IPS DF 6.9 (cell line): ENCODE data around the gene OR6C2.
"Not testable (repeated sequence)": the region's sequence is repeated elsewhere in the genome, so short reads cannot be mapped to it uniquely, and the experiment has no call there.

Experiments
- DNase-seq: peaks from one replicate; pipeline ENCODE4 v3.0.0-alpha.2; 2013; ENCODE audit warnings: low read depth, low spot score
- H3K27ac ChIP-seq: one replicate; pipeline ENCODE4 v1.5.1; 2013; ENCODE audit warnings: low read length, control low read depth
- H3K27me3 ChIP-seq: 2 replicates; pipeline ENCODE4 v1.6.1; 2013; ENCODE audit warnings: mild to moderate bottlenecking, low read length; ENCODE audit not compliant: control insufficient read depth, insufficient read depth
- H3K36me3 ChIP-seq: 2 replicates; pipeline ENCODE4 v1.6.1; 2013; ENCODE audit warnings: low read length; ENCODE audit not compliant: control insufficient read depth, insufficient read depth
- H3K4me1 ChIP-seq: 2 replicates; pipeline ENCODE4 v1.6.1; 2013; ENCODE audit warnings: low read length; ENCODE audit not compliant: control insufficient read depth, insufficient read depth
- H3K4me3 ChIP-seq: 2 replicates; pipeline ENCODE4 v1.5.1; 2013; ENCODE audit warnings: mild to moderate bottlenecking, low read length
- H3K9me3 ChIP-seq: 2 replicates; pipeline ENCODE4 v1.6.1; 2013; ENCODE audit warnings: low read length, inconsistent platforms; ENCODE audit not compliant: control insufficient read depth, insufficient read depth
- WGBS: extraction: QIAGEN DNeasy Blood & Tissue Kit; methylation state at CpG from one replicate; pipeline ENCODE4 v1.1.7; 2013; ENCODE audit warnings: mixed read lengths, missing lambda C conversion rate; ENCODE audit not compliant: insufficient read length, insufficient coverage; 5-methylcytosine and 5-hydroxymethylcytosine counted together

Gene OR6C2

GRCh38 chr12:55420307-55420962, 23.4 kb upstream of the OR6C2 start:
- no CpG with 5 or more reads among the region's 2 CpGs for whole genome bisulfite sequencing
- no peak for DNase-seq
- 0 out of 2 replicates have a peak, but pooled peaks cover 2% of the 10 kb centered on the region for H3K4me1 ChIP-seq

GRCh38 chr12:55425954-55426353, 17.9 kb upstream of the OR6C2 start, which contains the start of gene OR6C76:
TSS of gene OR6C76 (plus strand) at chr12:55426254. CDS start at chr12:55426254, 0 bp downstream.
- Histone ChIP-seq H3K27me3 (no peaks in the 10 kb centered on the region), H3K27ac (no peak within 1 kb of the TSS), H3K4me3 (no peak within 1 kb of the TSS), H3K9me3 (no peaks in the 10 kb centered on the region), H3K4me1 (no peaks in the 10 kb centered on the region), H3K36me3 (no peaks in the 10 kb centered on the region)
- DNase-seq, result no peak
- no CpG with 5 or more reads among the region's 4 CpGs for WGBS

More at GRCh38 chr12:55420307-55420962, 23.4 kb upstream of the OR6C2 start:
- Histone ChIP-seq H3K27ac (no peak overlapping the region), H3K9me3 (no peaks in the 10 kb centered on the region), H3K4me3 (no peak overlapping the region), H3K36me3 (no peaks in the 10 kb centered on the region), H3K27me3 (no peaks in the 10 kb centered on the region)

GRCh38 chr12:55428331-55429243, 15.3 kb upstream of the OR6C2 start:
- no peaks in the 10 kb centered on the region for H3K4me1 ChIP-seq

GRCh38 chr12:55441233-55441632, 2.6 kb upstream of the OR6C2 start:
- H3K27me3 ChIP-seq, H3K27ac ChIP-seq, H3K4me1 ChIP-seq, DNase-seq, H3K9me3 ChIP-seq, H3K36me3 ChIP-seq, H3K4me3 ChIP-seq: not testable (repeated sequence)
- WGBS, result no CpG with 5 or more reads among the region's 5 CpGs

More at GRCh38 chr12:55428331-55429243, 15.3 kb upstream of the OR6C2 start:
- no peaks in the 10 kb centered on the region for H3K36me3 ChIP-seq
- no peak for DNase-seq
- no peak overlapping the region for H3K4me3 ChIP-seq
- whole genome bisulfite sequencing, result no CpG with 5 or more reads among the region's 1 CpG
- H3K9me3 ChIP-seq, result no peaks in the 10 kb centered on the region
- no peaks in the 10 kb centered on the region for H3K27me3 ChIP-seq
- H3K27ac ChIP-seq, result no peak overlapping the region

GRCh38 chr12:55445357-55445756, 1.5 kb downstream of the OR6C2 start:
- WGBS, result no CpG with 5 or more reads among the region's 1 CpG
- no peak for DNase-seq
- no peaks in the 10 kb centered on the region for H3K36me3 ChIP-seq

GRCh38 chr12:55446326-55446725, 2.5 kb downstream of the OR6C2 start:
- H3K27ac ChIP-seq, result no peak overlapping the region
- no peak for DNase-seq
- no peak overlapping the region for H3K4me3 ChIP-seq
- H3K4me1 ChIP-seq, result no peaks in the 10 kb centered on the region
- WGBS, result no CpG with 5 or more reads among the region's 5 CpGs
- H3K27me3 ChIP-seq, result no peaks in the 10 kb centered on the region
- H3K36me3 ChIP-seq, result no peaks in the 10 kb centered on the region
- no peaks in the 10 kb centered on the region for H3K9me3 ChIP-seq

More at GRCh38 chr12:55445357-55445756, 1.5 kb downstream of the OR6C2 start:
- Histone ChIP-seq H3K9me3 (no peaks in the 10 kb centered on the region), H3K4me3 (no peak overlapping the region), H3K4me1 (no peaks in the 10 kb centered on the region), H3K27ac (no peak overlapping the region), H3K27me3 (no peaks in the 10 kb centered on the region)

GRCh38 chr12:55448825-55449224, 4.9 kb downstream of the OR6C2 start:
- Histone ChIP-seq H3K9me3 (no peaks in the 10 kb centered on the region), H3K27ac (no peak overlapping the region), H3K27me3 (no peaks in the 10 kb centered on the region), H3K4me1 (no peaks in the 10 kb centered on the region), H3K4me3 (no peak overlapping the region), H3K36me3 (no peaks in the 10 kb centered on the region)
- no peak for DNase-seq

- not testable (repeated sequence) for H3K9me3 ChIP-seq, H3K27ac ChIP-seq, DNase-seq, H3K4me3 ChIP-seq, H3K36me3 ChIP-seq, H3K4me1 ChIP-seq, H3K27me3 ChIP-seq
- no CpG with 5 or more reads among the region's 1 CpG for WGBS
These were observed 21.1 kb downstream of the OR6C2 start for GRCh38 chr12:55464926-55465325.

GRCh38 chr12:55467836-55468235, 24.0 kb downstream of the OR6C2 start:
- H3K27ac ChIP-seq, result no peak overlapping the region
- H3K27me3 ChIP-seq, result no peaks in the 10 kb centered on the region
- no peaks in the 10 kb centered on the region for H3K9me3 ChIP-seq
- WGBS, result no CpG with 5 or more reads among the region's 2 CpGs
- H3K4me3 ChIP-seq, result no peak overlapping the region
- no peaks in the 10 kb centered on the region for H3K4me1 ChIP-seq
- DNase-seq, result no peak
- no peaks in the 10 kb centered on the region for H3K36me3 ChIP-seq

GRCh38 chr12:55469291-55469690, 25.4 kb downstream of the OR6C2 start:
- H3K27me3 ChIP-seq, result no peaks in the 10 kb centered on the region
- H3K27ac ChIP-seq, result no peak overlapping the region
- WGBS, result no CpG with 5 or more reads among the region's 2 CpGs
- no peaks in the 10 kb centered on the region for H3K36me3 ChIP-seq
- H3K4me3 ChIP-seq, result no peak overlapping the region
- H3K4me1 ChIP-seq, result no peaks in the 10 kb centered on the region
- no peak for DNase-seq
- no peaks in the 10 kb centered on the region for H3K9me3 ChIP-seq
